Measurements from ENCODE around the gene AP1M1. TPM values are rescaled to one million over a fixed set of nuclear protein-coding genes. Genes with fewer than 3 reads are reported as not detected.

The AP1M1 gene
- total RNA-seq, 2 donors from 2014 or later: 35.0 to 51.6 TPM

- Histone ChIP-seq H3K27me3 (ENCODE audit: control insufficient read depth, insufficient read depth, low read length, poor library complexity, severe bottlenecking) (no peaks in the 10 kb centered on the region), H3K27ac (ENCODE audit: low read depth, low read length) (no peak overlapping the region), H3K36me3 (ENCODE audit: control insufficient read depth, insufficient read depth, low read length) (peaks cover 11% of the 10 kb centered on the region), H3K4me1 (ENCODE audit: control insufficient read depth, insufficient read depth, low read length) (no peaks in the 10 kb centered on the region), H3K4me3 (ENCODE audit: low read length) (no peak overlapping the region), H3K9me3 (ENCODE audit: control insufficient read depth, low read length) (no peaks in the 10 kb centered on the region), H3K9ac (ENCODE audit: extremely low read depth, low read length, poor library complexity, severe bottlenecking) (no peak overlapping the region)
- H3K4me1 Mint-ChIP-seq: peaks cover 2% of the 10 kb centered on the region
- no peak for TF ChIP-seq CTCF (conservative IDR thresholded peaks at IDR 0.05)
- no peaks in the 10 kb centered on the region for H3K27me3 Mint-ChIP-seq (ENCODE audit: insufficient read depth)
- H3K9me3 Mint-ChIP-seq: peaks cover 3% of the 10 kb centered on the region
- no peak for DNase-seq
- H3K36me3 Mint-ChIP-seq (ENCODE audit: low read depth): peaks cover 48% of the 10 kb centered on the region
- no peak overlapping the region for H3K27ac Mint-ChIP-seq
- no peak overlapping the region for H3K4me3 Mint-ChIP-seq
- 93 to 98% methylated on average over 17 to 41 of the region's 41 CpGs for WGBS, 2 experiments (ENCODE audit: insufficient coverage in 1 of 2, insufficient read length in 1 of 2)
These were observed 37.1 kb downstream of the AP1M1 start for GRCh38 chr19:16234552-16235445.

GRCh38 chr19:16235811-16236652, 38.3 kb downstream of the AP1M1 start:
- Mint-ChIP-seq H3K4me1 (peaks cover 2% of the 10 kb centered on the region), H3K4me3 (no peak overlapping the region), H3K36me3 (ENCODE audit: low read depth) (peaks cover 41% of the 10 kb centered on the region), H3K27ac (no peak overlapping the region), H3K27me3 (ENCODE audit: insufficient read depth) (no peaks in the 10 kb centered on the region), H3K9me3 (peaks cover 3% of the 10 kb centered on the region)
- no peaks in the 10 kb centered on the region for H3K9me3 ChIP-seq (ENCODE audit: control insufficient read depth, low read length)
- no peaks in the 10 kb centered on the region for H3K36me3 ChIP-seq (ENCODE audit: control insufficient read depth, insufficient read depth, low read length)
- H3K9ac ChIP-seq (ENCODE audit: extremely low read depth, low read length, poor library complexity, severe bottlenecking): no peak overlapping the region
- no peak for TF ChIP-seq CTCF (conservative IDR thresholded peaks at IDR 0.05)
- H3K4me1 ChIP-seq (ENCODE audit: control insufficient read depth, insufficient read depth, low read length): no peaks in the 10 kb centered on the region
- no peak overlapping the region for H3K27ac ChIP-seq (ENCODE audit: low read depth, low read length)
- WGBS, 2 experiments (ENCODE audit: insufficient coverage in 1 of 2, insufficient read length in 1 of 2): 89 to 92% methylated on average over 15 to 21 of the region's 21 CpGs
- peak; percentile 34 for DNase-seq
- no peaks in the 10 kb centered on the region for H3K27me3 ChIP-seq (ENCODE audit: control insufficient read depth, insufficient read depth, low read length, poor library complexity, severe bottlenecking)
- no peak overlapping the region for H3K4me3 ChIP-seq (ENCODE audit: low read length)

GRCh38 chr19:16244091-16244490, 46.4 kb downstream of the AP1M1 start:
- Histone ChIP-seq H3K9me3 (ENCODE audit: control insufficient read depth, low read length) (no peaks in the 10 kb centered on the region), H3K36me3 (ENCODE audit: control insufficient read depth, insufficient read depth, low read length) (no peaks in the 10 kb centered on the region), H3K9ac (ENCODE audit: extremely low read depth, low read length, poor library complexity, severe bottlenecking) (no peak overlapping the region), H3K4me1 (ENCODE audit: control insufficient read depth, insufficient read depth, low read length) (no peaks in the 10 kb centered on the region), H3K27ac (ENCODE audit: low read depth, low read length) (no peak overlapping the region), H3K4me3 (ENCODE audit: low read length) (no peak overlapping the region), H3K27me3 (ENCODE audit: control insufficient read depth, insufficient read depth, low read length, poor library complexity, severe bottlenecking) (no peaks in the 10 kb centered on the region)
- H3K4me1 Mint-ChIP-seq: no peaks in the 10 kb centered on the region
- H3K27ac Mint-ChIP-seq: no peak overlapping the region
- H3K36me3 Mint-ChIP-seq (ENCODE audit: low read depth): no peaks in the 10 kb centered on the region
- no peak for DNase-seq
- H3K9me3 Mint-ChIP-seq: no peaks in the 10 kb centered on the region
- H3K4me3 Mint-ChIP-seq: no peak overlapping the region
- 86 to 90% methylated on average over 2 of the region's 2 CpGs for WGBS, 2 experiments (ENCODE audit: insufficient coverage in 1 of 2, insufficient read length in 1 of 2)
- no peaks in the 10 kb centered on the region for H3K27me3 Mint-ChIP-seq (ENCODE audit: insufficient read depth)
- no peak for TF ChIP-seq CTCF (conservative IDR thresholded peaks at IDR 0.05)

Data from endodermal cell (in vitro differentiated cells).